SIG-M5 treated with dmso at 0.1 percent for 504 hours (cell line): Measurements from ENCODE around the gene REPS2.

Experiments
- DNase-seq: peaks from one replicate; lab custom pipeline; 2025; ENCODE audit not compliant: unreplicated experiment; lab: John Stamatoyannopoulos, UW

REPS2 gene

GRCh38 chrX:17000751-17001150 is 54.3 kb downstream of the REPS2 start:
- DNase-seq = no peak

DNA sequence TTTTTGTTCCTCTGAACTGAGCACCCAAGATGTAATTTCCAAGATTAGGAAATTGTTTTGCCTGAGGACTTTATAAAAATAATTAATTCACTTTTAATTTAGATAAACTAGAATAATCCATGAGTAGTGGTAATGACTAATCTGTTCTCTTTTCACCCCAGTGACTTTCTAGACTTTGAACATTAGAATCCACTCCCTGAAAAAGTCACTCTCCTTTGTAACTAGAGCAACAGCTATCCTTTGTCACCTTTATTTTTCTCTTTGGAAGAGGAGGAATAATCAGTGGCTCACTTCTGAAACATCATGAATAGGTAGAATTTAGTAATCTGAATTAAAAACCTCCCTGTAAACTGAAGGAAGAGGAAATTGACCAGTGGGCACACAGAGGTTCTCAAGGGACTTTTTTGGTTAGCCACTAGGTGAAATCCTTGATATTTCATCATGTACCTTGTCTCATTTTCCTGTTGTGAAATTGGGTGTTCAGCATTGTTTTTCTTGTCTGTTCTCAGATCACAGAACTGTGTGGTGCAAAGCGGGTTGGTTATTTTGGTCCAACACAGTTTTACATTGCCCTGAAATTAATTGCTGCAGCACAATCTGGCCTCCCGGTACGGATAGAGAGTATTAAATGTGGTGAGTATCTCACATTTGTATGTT is 59.4 kb downstream of the REPS2 start:
- DNase-seq = peak; percentile 17

GRCh38 chrX:17007134-17007768 is 60.8 kb downstream of the REPS2 start:
- no peak for DNase-seq

- no peak for DNase-seq
Observed at GRCh38 chrX:17009856-17010625, 63.6 kb downstream of the REPS2 start.

GRCh38 chrX:17012465-17012864 is 66.0 kb downstream of the REPS2 start:
- DNase-seq = no peak

DNA sequence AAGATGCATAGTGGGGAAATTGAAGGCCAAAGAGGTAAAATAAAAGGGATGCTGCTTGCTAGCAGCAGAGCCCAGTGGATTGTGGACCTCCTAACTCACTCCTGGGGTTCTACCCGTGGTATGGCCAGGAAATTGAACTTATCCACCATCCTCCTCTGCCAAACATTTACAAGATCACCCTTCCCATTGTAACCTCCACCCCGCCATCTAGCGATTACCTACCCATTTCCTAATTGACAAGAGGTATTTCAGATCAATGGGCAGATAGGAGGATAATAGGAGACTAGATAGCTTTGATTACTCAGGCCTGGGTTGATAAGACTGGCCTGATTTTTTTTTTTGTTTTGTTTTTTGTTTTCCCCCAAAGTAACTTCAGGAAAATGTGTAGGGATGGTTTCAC is 67.8 kb downstream of the REPS2 start:
- DNase-seq = no peak

GRCh38 chrX:17017134-17017533 is 70.7 kb downstream of the REPS2 start:
- no peak for DNase-seq

DNA sequence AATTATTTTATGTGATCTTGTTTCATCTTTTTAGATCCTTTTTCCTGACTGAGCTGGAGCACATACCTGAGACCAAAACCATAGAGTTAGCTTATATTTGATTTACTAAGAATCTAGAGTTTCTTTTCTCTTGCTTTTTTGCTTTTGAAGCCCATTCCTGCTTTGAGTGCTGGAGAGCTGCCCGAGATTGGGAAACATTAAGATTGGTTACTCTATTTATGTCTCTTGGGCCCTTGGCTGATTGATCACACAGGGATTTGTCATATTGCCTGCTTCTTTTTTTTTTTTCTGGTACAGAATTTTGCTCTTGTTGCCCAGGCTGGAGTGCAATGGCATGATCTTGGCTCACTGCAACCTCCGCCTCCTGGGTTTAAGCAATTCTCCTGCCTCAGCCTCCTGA is 73.9 kb downstream of the REPS2 start:
- DNase-seq = no peak

- no peak for DNase-seq
Observed at GRCh38 chrX:17020851-17021821, 74.7 kb downstream of the REPS2 start.

- no peak for DNase-seq
Observed at GRCh38 chrX:17021851-17022604, 75.6 kb downstream of the REPS2 start.

DNA sequence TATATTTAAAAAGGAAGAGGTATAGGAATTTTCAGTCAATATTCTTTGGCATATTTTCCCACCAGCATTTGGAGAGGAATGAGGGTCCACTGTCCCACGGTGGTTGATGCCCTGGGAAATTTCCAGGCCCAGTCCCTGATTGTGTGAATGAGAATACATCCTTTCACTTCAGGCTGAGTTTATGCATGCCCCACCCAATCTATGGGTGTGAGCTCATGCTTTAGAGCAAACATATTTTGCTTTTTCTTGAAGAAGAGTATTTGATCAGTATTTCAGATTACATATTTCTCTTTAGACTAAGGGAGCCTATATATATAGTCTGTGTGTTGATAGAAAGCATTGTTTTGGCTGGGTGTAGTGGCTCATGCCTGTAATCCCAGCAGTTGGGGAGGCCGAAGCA is 77.2 kb downstream of the REPS2 start:
- no peak for DNase-seq

GRCh38 chrX:17024886-17025285 is 78.4 kb downstream of the REPS2 start:
- no peak for DNase-seq

GRCh38 chrX:17025621-17026302 is 79.3 kb downstream of the REPS2 start:
- no peak for DNase-seq

- DNase-seq = no peak
Observed at GRCh38 chrX:17027931-17028330, 81.5 kb downstream of the REPS2 start.

GRCh38 chrX:17028356-17028755 is 81.9 kb downstream of the REPS2 start:
- DNase-seq = no peak

DNA sequence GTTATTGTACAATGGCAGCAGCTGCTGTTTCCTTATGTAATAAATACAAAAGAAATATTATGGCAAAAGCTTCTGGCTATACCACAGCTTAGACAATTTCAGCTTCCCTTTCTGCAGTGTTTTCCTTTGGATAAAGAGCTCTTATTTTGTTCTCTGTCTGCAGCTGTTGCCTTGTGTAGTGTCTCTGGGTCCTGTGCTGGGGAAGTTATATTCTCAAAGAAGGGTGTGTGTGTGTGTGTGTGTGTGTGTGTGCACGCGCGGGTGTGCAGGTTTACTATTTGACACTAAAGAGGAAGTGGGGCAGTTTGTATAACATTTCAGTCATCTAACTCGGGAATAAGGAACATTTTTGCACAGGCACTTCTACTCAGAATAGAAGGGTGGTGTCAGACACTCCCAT is 83.6 kb downstream of the REPS2 start:
- DNase-seq = no peak

DNA sequence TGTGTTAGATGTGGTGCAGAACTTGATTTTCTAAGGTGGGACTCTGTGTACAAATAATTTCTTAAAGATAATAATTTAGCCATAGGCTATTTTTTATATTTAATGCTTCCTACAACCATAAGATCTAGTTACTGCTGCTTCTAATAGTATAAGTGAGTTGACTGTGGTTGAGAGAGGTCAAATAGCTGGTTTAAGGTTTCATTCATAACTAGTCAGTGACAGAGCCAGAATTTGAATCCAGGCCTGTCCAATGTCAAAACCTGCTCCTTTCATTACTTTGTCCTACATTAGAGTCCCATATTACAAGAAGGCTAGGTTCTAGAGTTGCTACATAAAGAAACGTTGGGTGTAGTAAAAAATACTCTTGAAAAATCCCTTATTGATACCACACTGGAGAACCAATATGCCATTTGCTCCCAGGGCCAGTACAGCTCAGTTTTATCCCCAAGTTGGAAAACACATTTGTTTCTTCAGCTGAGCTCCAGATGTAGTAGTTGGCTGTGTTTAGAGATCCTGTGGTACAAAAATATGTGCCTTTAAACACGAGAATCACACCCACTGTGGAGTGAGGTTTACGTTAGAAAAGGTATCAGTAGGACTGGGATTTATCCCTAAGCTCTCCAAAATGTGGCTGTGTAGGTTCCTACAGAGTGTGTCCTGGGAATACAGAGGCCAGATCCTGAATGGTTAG is 84.3 kb downstream of the REPS2 start:
- no peak for DNase-seq

- DNase-seq = no peak
Observed at GRCh38 chrX:17031827-17032226, 85.4 kb downstream of the REPS2 start.

GRCh38 chrX:17032351-17032750 is 85.9 kb downstream of the REPS2 start:
- no peak for DNase-seq
